ENCODE results near the gene SHC3.

DNA sequence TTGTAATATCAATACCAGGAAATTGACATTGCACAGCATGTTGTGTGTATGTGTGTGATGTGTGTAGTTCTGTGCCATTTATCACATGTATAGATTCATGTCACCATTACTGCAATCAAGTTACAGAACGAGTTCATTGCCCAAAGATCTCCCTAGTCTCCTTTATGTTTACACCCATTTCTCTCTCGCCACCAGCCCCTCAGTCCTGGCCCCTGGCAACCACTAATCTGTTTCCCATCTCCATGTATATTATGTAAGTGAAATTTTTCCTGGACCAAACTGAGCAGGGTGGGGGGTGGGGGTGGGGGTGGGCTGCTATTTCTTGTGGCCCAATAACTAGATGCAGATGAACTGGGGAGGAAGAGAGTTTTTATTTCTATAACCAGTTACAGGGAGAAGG, 198.8 kb downstream of the SHC3 start:
- TF ChIP-seq, protein P1, sequence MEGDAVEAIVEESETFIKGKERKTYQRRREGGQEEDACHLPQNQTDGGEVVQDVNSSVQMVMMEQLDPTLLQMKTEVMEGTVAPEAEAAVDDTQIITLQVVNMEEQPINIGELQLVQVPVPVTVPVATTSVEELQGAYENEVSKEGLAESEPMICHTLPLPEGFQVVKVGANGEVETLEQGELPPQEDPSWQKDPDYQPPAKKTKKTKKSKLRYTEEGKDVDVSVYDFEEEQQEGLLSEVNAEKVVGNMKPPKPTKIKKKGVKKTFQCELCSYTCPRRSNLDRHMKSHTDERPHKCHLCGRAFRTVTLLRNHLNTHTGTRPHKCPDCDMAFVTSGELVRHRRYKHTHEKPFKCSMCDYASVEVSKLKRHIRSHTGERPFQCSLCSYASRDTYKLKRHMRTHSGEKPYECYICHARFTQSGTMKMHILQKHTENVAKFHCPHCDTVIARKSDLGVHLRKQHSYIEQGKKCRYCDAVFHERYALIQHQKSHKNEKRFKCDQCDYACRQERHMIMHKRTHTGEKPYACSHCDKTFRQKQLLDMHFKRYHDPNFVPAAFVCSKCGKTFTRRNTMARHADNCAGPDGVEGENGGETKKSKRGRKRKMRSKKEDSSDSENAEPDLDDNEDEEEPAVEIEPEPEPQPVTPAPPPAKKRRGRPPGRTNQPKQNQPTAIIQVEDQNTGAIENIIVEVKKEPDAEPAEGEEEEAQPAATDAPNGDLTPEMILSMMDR (conservative IDR thresholded peaks at IDR 0.05; ENCODE audit: low read depth, low read length) = no peak
- TF ChIP-seq, protein P2, sequence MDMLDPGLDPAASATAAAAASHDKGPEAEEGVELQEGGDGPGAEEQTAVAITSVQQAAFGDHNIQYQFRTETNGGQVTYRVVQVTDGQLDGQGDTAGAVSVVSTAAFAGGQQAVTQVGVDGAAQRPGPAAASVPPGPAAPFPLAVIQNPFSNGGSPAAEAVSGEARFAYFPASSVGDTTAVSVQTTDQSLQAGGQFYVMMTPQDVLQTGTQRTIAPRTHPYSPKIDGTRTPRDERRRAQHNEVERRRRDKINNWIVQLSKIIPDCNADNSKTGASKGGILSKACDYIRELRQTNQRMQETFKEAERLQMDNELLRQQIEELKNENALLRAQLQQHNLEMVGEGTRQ (IDR thresholded peaks at IDR 0.05; ENCODE audit: low read depth, low read length) = no peak
- no peak for TF ChIP-seq POLR2A (IDR thresholded peaks at IDR 0.05; ENCODE audit: low read depth, low read length)
- no peak for TF ChIP-seq MXI1 (IDR thresholded peaks at IDR 0.05; ENCODE audit: borderline replicate concordance, low read depth, low read length)
- no peak for TF ChIP-seq SMC3 (IDR thresholded peaks at IDR 0.05; ENCODE audit: low read depth, low read length)
- TF ChIP-seq FOS (IDR thresholded peaks at IDR 0.05; ENCODE audit: low read depth, low read length) = no peak
- no peak for TF ChIP-seq BHLHE40 (IDR thresholded peaks at IDR 0.05; ENCODE audit: low read depth, low read length)
- TF ChIP-seq RFX5 (IDR thresholded peaks at IDR 0.05; ENCODE audit: low read depth, low read length) = no peak
- TF ChIP-seq RCOR1 (IDR thresholded peaks at IDR 0.05; ENCODE audit: insufficient replicate concordance, low read length) = no peak
- TF ChIP-seq CHD1 (IDR thresholded peaks at IDR 0.05; ENCODE audit: low read depth, low read length) = no peak
- no peak for TF ChIP-seq CEBPB (IDR thresholded peaks at IDR 0.05; ENCODE audit: low read depth, low read length)
- TF ChIP-seq MAFK (IDR thresholded peaks at IDR 0.05; ENCODE audit: low read depth, low read length) = no peak
- no peak for TF ChIP-seq RAD21 (IDR thresholded peaks at IDR 0.05; ENCODE audit: low read length)
